Keratinocyte (primary cell): ENCODE measurements around the gene LIN28A. TPM values are rescaled to one million over a fixed set of nuclear protein-coding genes. Genes with fewer than 3 reads are reported as not detected.

ENCODE experiments used
- DNase-seq: peaks from one replicate; pipeline ENCODE4 v3.0.0-alpha.2; 2011; ENCODE audit warnings: low read depth, missing footprints, low spot score
- FAIRE-seq: peaks from 2 replicates; lab custom pipeline; 2011; peaks lifted over from hg19 to GRCh38; lab: Jason Lieb, UNC
- H2AFZ ChIP-seq: 2 replicates; pipeline ENCODE4 v1.6.0; 2012; ENCODE audit warnings: low read length, control low read depth, inconsistent platforms; ENCODE audit not compliant: control insufficient read depth
- H3K27ac ChIP-seq: 2 replicates; pipeline ENCODE4 v1.5.1; 2011; ENCODE audit warnings: low read length; ENCODE audit not compliant: control insufficient read depth, insufficient read depth
- H3K27me3 ChIP-seq: 3 replicates; pipeline ENCODE4 v1.6.0; 2011; ENCODE audit warnings: low read length; ENCODE audit not compliant: control insufficient read depth, insufficient read depth; ENCODE audit errors: extremely low read depth
- H3K36me3 ChIP-seq, 2 experiments: 2 replicates in 1 of 2; 3 replicates in 1 of 2; pipeline ENCODE4 v1.5.1; 2011; ENCODE audit warnings: low read length in 2 of 2, mild to moderate bottlenecking in 1 of 2; ENCODE audit not compliant: control insufficient read depth in 2 of 2, insufficient read depth in 2 of 2; ENCODE audit errors: extremely low read depth in 1 of 2
- H3K4me1 ChIP-seq: 3 replicates; pipeline ENCODE4 v1.5.1; 2011; ENCODE audit warnings: low read length; ENCODE audit not compliant: control insufficient read depth, insufficient read depth; ENCODE audit errors: extremely low read depth
- H3K4me2 ChIP-seq: 3 replicates; pipeline ENCODE4 v1.6.0; 2011; ENCODE audit warnings: low read depth, low read length; ENCODE audit not compliant: control insufficient read depth, insufficient read depth; ENCODE audit errors: extremely low read depth
- H3K4me3 ChIP-seq, 3 experiments: fragments of 200-600 bp in 1 of 3; sonication (generic) in 1 of 3; 2 replicates in 2 of 3; 3 replicates in 1 of 3; pipeline ENCODE4 v1.5.1; 2011 to 2016; ENCODE audit warnings: low read length in 3 of 3, mild to moderate bottlenecking in 3 of 3, control low read depth in 2 of 3, inconsistent platforms in 1 of 3, low read depth in 1 of 3, mixed read lengths in 1 of 3, mixed run types in 1 of 3, moderate library complexity in 1 of 3; ENCODE audit not compliant: control insufficient read depth in 2 of 3, insufficient read depth in 2 of 3; ENCODE audit errors: extremely low read depth in 1 of 3
- H3K79me2 ChIP-seq: 2 replicates; pipeline ENCODE4 v1.6.0; 2012; ENCODE audit warnings: low read length; ENCODE audit not compliant: control insufficient read depth, insufficient read depth
- H3K9ac ChIP-seq: 3 replicates; pipeline ENCODE4 v1.6.0; 2011; ENCODE audit warnings: low read length; ENCODE audit not compliant: control insufficient read depth, insufficient read depth; ENCODE audit errors: extremely low read depth
- H3K9me1 ChIP-seq: 3 replicates; pipeline ENCODE4 v1.6.0; 2011; ENCODE audit warnings: low read length; ENCODE audit not compliant: control insufficient read depth, insufficient read depth; ENCODE audit errors: extremely low read depth
- H3K9me3 ChIP-seq: 2 replicates; pipeline ENCODE4 v1.5.1; 2012; ENCODE audit warnings: low read depth, low read length; ENCODE audit not compliant: control insufficient read depth
- H4K20me1 ChIP-seq: 3 replicates; pipeline ENCODE4 v1.6.0; 2011; ENCODE audit warnings: low read length; ENCODE audit not compliant: control insufficient read depth, insufficient read depth; ENCODE audit errors: extremely low read depth
- EZH2 ChIP-seq: IDR thresholded peaks from one replicate; pipeline ENCODE4 v1.6.1; 2012; ENCODE audit warnings: inconsistent platforms, mild to moderate bottlenecking, low read length, moderate library complexity
- dilution Hi-C: fragments of 300-500 bp; cut with MboI; formaldehyde crosslinking; loops from one replicate; pipeline ENCODE4 v1.7.0; 2020; ENCODE audit warnings: low sequenced_read_pairs; ENCODE audit not compliant: extremely low pct_ligation_motif_present
- polyA plus RNA-seq, 5 experiments: library from polyadenylated mRNA; depleted of rRNA in 3 of 5; stranded (reverse) in 3 of 5; stranded (forward) in 1 of 5; unstranded in 1 of 5; fragments of >200 nt; gene quantifications; 1 replicate in 1 of 5; 2 replicates in 3 of 5; 3 replicates in 1 of 5; pipeline versions ENCODE4 v1.2.1 to v1.2.3, GENCODE V29; 2011 to 2012; ENCODE audit warnings: missing spikeins in 2 of 5, low read depth in 1 of 5, low replicate concordance in 1 of 5
- TF ChIP-seq, protein P1 (sequence below), 3 experiments: IDR thresholded peaks in 1 of 3; conservative IDR thresholded peaks in 1 of 3; optimal IDR thresholded peaks in 1 of 3; 2 replicates in 2 of 3; 3 replicates in 1 of 3; pipeline versions ENCODE3 to v1.5.1; 2011; ENCODE audit warnings: low read length in 3 of 3, mild to moderate bottlenecking in 3 of 3, moderate library complexity in 2 of 3, control low read depth in 1 of 3, inconsistent platforms in 1 of 3; ENCODE audit not compliant: insufficient read depth in 2 of 3; ENCODE audit errors: extremely low read depth in 1 of 3

LIN28A gene
- polyA plus RNA-seq, 1 donor (not counting 4 experiments of a cell fraction or from before 2014, with no cell fraction given) = not detected

DNA sequence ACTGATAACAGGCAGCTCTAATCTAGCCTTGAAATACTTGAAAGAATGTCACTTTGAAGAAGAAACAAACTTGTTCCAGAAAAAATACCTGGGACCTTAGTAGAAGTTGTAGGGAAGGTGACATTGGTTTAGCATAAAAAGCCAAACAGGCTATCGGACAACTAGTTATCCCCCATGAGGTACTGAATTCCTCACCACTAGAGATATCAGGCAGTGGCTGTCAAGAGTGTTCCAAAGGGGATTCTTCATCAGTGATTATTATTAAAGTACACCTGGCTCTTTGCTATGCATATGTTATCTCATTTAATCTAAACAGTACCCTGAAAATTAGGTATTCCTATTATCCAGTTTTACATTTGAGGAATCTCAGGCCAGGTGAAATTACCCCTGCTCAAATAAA lies 48.5 kb downstream of the LIN28A start:
- dilution Hi-C loops = no loop called here
- TF ChIP-seq EZH2 = no peak
- TF ChIP-seq, protein P1, sequence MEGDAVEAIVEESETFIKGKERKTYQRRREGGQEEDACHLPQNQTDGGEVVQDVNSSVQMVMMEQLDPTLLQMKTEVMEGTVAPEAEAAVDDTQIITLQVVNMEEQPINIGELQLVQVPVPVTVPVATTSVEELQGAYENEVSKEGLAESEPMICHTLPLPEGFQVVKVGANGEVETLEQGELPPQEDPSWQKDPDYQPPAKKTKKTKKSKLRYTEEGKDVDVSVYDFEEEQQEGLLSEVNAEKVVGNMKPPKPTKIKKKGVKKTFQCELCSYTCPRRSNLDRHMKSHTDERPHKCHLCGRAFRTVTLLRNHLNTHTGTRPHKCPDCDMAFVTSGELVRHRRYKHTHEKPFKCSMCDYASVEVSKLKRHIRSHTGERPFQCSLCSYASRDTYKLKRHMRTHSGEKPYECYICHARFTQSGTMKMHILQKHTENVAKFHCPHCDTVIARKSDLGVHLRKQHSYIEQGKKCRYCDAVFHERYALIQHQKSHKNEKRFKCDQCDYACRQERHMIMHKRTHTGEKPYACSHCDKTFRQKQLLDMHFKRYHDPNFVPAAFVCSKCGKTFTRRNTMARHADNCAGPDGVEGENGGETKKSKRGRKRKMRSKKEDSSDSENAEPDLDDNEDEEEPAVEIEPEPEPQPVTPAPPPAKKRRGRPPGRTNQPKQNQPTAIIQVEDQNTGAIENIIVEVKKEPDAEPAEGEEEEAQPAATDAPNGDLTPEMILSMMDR (optimal IDR thresholded peaks at IDR 0.05 in 1 of 3, IDR thresholded peaks at IDR 0.05 in 1 of 3, conservative IDR thresholded peaks at IDR 0.05 in 1 of 3; ENCODE audit: extremely low read depth in 1 of 3, insufficient read depth in 2 of 3, low read length in 3 of 3) = no peak
- H3K36me3 ChIP-seq = peaks cover 9 to 11% of the 10 kb centered on the region in 2 experiments

DNA sequence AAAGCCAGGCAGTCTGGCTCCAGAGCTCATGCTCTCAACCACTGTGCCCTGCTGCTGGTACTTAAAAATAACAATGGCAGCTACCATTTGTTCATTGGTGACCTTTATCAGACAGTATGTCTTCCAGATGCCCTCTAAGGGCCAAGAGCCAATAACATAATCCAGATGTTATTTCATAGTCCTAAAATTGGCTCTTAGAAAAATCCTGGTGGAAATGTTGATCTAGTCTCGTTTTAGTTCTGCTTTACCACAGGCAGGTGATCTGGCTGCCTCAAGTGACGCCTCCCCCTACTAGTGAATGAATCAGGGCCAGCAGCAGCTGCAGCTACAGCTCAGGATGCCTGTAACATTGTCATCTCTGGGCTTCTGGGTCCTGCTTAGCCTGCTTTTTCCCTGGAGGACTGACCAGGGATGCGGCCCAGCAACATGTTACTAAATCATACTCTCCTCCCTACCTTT lies 49.0 kb downstream of the LIN28A start:
- Histone ChIP-seq H3K9ac (no peak overlapping the region), H3K4me3 (no peak overlapping the region), H3K4me2 (no peak overlapping the region), H2AFZ (no peak overlapping the region), H3K9me1 (no peaks in the 10 kb centered on the region), H3K36me3 (peaks cover 10 to 11% of the 10 kb centered on the region in 2 experiments), H3K4me1 (no peaks in the 10 kb centered on the region), H3K9me3 (no peaks in the 10 kb centered on the region), H3K79me2 (no peaks in the 10 kb centered on the region), H4K20me1 (no peaks in the 10 kb centered on the region), H3K27me3 (no peaks in the 10 kb centered on the region), H3K27ac (no peak overlapping the region)
- FAIRE-seq (no peak), DNase-seq (no peak)
- TF ChIP-seq EZH2 = no peak
- TF ChIP-seq, protein P1 (optimal IDR thresholded peaks at IDR 0.05 in 1 of 3, IDR thresholded peaks at IDR 0.05 in 1 of 3, conservative IDR thresholded peaks at IDR 0.05 in 1 of 3; ENCODE audit: extremely low read depth in 1 of 3, insufficient read depth in 2 of 3, low read length in 3 of 3) = no peak
- dilution Hi-C loops = no loop called here

More for the DNA sequence above, 48.5 kb downstream of the LIN28A start:
- H3K4me3 ChIP-seq = no peak overlapping the region
- no peak overlapping the region for H3K27ac ChIP-seq
- H3K27me3 ChIP-seq = no peaks in the 10 kb centered on the region
- H3K4me1 ChIP-seq = no peaks in the 10 kb centered on the region
- H3K79me2 ChIP-seq = no peaks in the 10 kb centered on the region
- no peak overlapping the region for H3K9ac ChIP-seq
- H3K9me3 ChIP-seq = no peaks in the 10 kb centered on the region
- no peak overlapping the region for H3K4me2 ChIP-seq
- no peaks in the 10 kb centered on the region for H3K9me1 ChIP-seq
- no peak for DNase-seq
- H2AFZ ChIP-seq = no peak overlapping the region
- no peaks in the 10 kb centered on the region for H4K20me1 ChIP-seq
- no peak for FAIRE-seq
